ENCODE measurements around the gene NPB.

The NPB gene

GRCh38 chr17:81926451-81927151, 24.6 kb downstream of the NPB start:
- peak; percentile 92 for DNase-seq (ENCODE audit: low spot score)

- DNase-seq (ENCODE audit: low spot score), result peak; percentile 63
These were observed 25.2 kb downstream of the NPB start for GRCh38 chr17:81927152-81927652.

- peak; percentile 98 for DNase-seq (ENCODE audit: low spot score)
These were observed 25.9 kb downstream of the NPB start, which contains the start of gene MAFG for GRCh38 chr17:81927653-81928543. Gene MAFG (minus strand): TSS chr17:81927735. CDS start chr17:81923185, 4,550 bp downstream.

- no peak for DNase-seq (ENCODE audit: low spot score)
These were observed 26.7 kb downstream of the NPB start for GRCh38 chr17:81928544-81929252.

- DNase-seq (ENCODE audit: low spot score), result no peak
These were observed 27.5 kb downstream of the NPB start for GRCh38 chr17:81929253-81930141.

- no peak for DNase-seq (ENCODE audit: low spot score)
These were observed 28.4 kb downstream of the NPB start for GRCh38 chr17:81930142-81931125.

GRCh38 chr17:81931189-81931556, 29.1 kb downstream of the NPB start:
- DNase-seq (ENCODE audit: low spot score), result no peak

- no peak for DNase-seq (ENCODE audit: low spot score)
These were observed 29.7 kb downstream of the NPB start for GRCh38 chr17:81931557-81932332.

GRCh38 chr17:81932333-81932983, 30.4 kb downstream of the NPB start:
- no peak for DNase-seq (ENCODE audit: low spot score)

- no peak for DNase-seq (ENCODE audit: low spot score)
These were observed 31.2 kb downstream of the NPB start for GRCh38 chr17:81933178-81933699.

- DNase-seq (ENCODE audit: low spot score), result no peak
These were observed 32.2 kb downstream of the NPB start for GRCh38 chr17:81934098-81934757.

- no peak for DNase-seq (ENCODE audit: low spot score)
These were observed 33.0 kb downstream of the NPB start for GRCh38 chr17:81934850-81935708.

GRCh38 chr17:81935709-81936084, 33.7 kb downstream of the NPB start:
- DNase-seq (ENCODE audit: low spot score), result no peak

- no peak for DNase-seq (ENCODE audit: low spot score)
These were observed 37.2 kb downstream of the NPB start for GRCh38 chr17:81939218-81939617.

- DNase-seq (ENCODE audit: low spot score), result no peak
These were observed 37.9 kb downstream of the NPB start for GRCh38 chr17:81939881-81940385.

GRCh38 chr17:81940538-81941483, 38.8 kb downstream of the NPB start:
- DNase-seq (ENCODE audit: low spot score), result no peak
